Activated CD4-positive, alpha-beta T cell treated with anti-CD3 and anti-CD28 coated beads, Interleukin-2, amount 50 U/mL, for 48 hours (primary cell): ENCODE results near the gene TMEM203.
"Not testable (repeated sequence)": the region's sequence is repeated elsewhere in the genome, so short reads cannot be mapped to it uniquely, and the experiment has no call there.

Experiments
- DNase-seq, 2 experiments: peaks; one replicate each; pipeline ENCODE4 v3.0.0-alpha.2; 2020

Gene TMEM203, protein sequence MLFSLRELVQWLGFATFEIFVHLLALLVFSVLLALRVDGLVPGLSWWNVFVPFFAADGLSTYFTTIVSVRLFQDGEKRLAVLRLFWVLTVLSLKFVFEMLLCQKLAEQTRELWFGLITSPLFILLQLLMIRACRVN

DNA sequence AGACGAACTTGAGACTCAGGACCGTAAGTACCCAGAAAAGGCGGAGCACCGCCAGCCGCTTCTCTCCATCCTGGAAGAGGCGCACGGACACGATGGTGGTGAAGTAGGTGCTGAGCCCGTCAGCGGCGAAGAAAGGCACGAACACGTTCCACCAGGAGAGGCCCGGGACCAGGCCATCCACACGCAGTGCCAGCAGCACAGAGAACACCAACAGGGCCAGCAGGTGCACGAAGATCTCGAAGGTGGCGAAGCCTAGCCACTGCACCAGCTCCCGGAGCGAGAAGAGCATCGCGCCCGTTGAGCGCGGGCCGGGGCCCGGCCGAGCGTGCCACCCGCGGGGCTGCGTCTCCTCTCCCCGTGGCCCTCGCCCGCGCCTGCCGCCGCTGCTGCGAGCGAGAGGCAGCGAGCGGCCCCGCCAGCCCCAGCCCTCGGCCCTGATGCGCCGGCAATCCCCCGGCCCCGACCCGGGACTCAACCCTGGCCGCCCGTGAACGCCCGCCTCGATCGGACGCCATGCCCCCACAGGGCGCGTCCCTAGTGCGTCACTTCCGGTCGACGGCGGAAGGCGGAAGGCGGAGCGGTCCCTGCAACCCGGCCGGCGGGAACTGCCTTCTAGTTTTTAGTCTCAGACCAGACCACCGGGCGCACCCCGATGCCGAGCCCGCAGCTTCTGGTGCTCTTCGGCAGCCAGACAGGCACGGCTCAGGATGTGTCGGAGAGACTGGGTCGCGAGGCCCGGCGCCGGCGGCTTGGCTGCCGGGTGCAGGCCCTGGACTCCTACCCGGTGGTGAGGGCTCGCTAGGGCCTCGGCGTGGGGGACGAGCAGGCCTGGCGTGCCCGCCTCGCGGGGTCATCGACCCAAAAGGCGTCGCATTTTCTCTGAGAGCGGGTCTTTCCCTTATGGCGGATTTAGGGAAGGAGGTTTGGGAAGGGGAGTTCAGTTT lies at the start of gene TMEM203, which contains the start of gene NDOR1:
Gene TMEM203 (minus strand): TSS at position 523 of the 944 bp plus-strand sequence. CDS start 234 bp downstream, at position 289.
Gene NDOR1 (plus strand): TSS at position 575 of the 944 bp plus-strand sequence. CDS start 78 bp downstream, at position 653.
- DNase-seq = peak; percentile 95 to 96

DNA sequence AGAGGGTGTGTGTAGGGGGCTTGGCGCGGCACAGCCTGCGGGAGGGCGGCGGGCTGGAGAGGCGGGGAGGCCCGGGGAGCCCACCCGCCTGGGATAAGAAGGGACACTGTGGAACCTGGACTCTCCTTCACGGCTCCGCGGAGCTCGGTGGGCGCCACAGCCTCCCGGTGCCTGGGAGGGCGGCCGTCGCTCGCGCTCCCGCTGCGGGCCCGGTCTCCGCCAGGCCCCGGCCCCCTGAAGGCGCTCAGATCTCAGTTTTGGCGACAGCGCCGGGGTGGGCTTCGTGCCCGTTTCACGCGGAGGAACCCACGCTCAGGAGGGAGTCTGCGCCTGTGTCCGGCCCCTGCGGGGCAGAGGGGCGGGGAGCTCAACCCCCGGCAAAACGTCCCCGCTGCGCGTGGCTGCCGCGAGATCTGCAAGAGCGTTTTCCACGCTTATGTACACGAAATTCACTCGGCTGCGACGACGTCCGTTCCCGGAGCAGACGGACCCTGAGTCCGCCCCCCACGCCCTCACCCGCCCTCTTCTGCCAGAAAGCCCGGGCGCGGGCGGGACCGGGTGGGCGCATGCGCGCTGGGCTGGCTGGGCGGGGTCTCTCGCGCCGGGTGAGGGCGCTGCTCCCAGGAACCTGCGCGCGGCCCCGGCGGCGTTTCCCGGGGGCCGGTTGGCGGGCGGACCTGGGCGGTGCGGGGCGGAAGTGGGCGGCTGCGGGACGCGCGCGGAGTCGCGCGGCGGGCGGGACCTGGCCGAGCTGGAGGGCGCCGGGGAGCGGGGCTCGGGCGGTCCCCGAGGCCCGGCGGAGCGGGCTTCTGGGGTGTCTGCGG lies 49.4 kb upstream of the TMEM203 start, which contains the start of gene NELFB:
Gene NELFB (plus strand): TSS at position 704 of the 824 bp plus-strand sequence.
- DNase-seq = peak; percentile 96 to 97

DNA sequence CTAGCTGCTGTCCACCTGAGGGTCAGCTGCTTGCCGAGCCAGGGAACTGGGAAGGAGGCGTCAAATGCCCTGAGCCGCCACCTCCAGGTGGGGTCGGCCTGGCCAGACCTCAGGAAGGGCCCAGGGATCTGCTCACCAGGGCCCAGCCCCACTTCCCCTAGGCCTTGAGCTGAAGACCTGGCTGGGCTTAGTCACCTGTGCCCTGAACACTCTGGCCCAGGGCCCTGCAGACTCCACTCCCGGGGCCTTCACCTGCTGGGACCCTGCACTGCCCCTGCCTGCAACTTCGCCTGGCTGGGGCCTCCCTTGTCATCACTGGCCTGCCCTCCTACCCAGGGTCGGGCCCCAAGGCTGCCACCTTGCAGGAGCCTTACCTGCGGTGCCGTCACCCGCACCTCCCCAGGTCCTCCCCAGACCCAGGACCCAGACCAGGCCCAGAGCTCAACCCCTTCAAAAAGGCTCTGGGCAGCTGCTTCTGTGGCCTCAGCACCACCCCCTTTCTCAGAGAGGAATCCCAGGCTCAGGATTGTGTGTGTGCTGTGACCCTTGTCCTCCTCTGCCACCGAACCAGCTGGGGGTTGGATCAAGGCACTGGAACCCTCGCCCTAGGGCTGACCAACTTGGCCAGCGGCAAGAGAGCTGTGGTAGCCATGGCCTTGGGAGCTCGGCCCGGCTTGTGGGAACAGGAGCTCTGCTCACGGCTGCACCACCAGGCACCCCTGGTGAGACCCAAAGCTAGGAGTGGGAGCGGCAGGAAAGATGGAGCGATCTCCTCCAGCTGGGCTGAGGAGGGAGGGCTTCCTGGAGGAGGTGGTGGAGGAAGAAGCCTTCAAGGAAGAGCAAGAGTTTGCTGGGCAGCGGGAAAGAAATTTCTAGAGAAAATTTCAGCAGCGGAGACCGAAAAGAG lies 48.5 kb upstream of the TMEM203 start:
- DNase-seq = no peak

DNA sequence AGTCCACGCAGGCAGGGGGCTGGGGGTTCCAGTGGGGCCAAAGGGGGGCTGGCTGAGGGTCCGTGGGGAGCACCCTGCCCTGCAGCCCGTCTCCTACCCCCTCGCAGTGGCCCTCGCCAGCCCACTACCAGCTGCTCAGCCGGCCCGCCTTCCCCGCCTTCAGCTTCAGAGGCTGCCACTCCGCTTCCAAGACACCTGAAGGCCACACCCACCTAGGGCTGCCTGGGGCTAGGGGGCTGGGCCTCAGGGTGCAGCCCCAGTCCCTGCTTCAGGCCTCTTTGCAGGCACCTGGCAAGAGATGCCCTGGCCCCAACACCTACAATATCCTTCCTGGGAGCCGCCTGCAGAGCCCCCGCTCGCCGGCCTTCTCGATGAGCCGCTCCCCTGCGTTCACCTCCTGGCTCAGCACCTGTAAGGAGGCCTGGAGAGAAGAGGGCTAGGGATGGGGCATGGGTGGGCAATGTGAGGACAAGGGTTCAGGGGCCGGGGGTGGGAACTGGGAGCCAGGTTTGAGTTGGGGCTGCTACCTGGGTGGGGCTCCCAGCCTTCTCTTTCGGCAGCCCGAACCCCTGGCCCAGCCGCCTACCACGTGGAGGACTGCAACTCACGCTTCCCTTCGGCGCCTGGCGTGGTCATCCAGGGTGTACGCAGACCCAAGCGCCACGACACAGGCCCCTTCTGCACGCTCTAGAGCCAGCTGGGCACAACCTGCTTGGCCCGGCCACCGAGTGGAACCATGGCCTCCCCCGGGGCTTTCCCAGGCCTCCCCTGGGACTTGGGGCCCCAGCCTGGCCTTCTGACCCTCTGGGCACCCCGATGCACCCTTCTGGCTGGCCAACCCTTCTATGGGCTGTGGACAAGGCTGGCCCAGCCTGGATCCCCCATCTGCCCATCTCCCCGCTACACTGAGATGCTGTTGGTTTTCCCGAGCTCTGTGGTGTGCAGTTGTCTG lies 47.4 kb upstream of the TMEM203 start:
- no peak for DNase-seq

DNA sequence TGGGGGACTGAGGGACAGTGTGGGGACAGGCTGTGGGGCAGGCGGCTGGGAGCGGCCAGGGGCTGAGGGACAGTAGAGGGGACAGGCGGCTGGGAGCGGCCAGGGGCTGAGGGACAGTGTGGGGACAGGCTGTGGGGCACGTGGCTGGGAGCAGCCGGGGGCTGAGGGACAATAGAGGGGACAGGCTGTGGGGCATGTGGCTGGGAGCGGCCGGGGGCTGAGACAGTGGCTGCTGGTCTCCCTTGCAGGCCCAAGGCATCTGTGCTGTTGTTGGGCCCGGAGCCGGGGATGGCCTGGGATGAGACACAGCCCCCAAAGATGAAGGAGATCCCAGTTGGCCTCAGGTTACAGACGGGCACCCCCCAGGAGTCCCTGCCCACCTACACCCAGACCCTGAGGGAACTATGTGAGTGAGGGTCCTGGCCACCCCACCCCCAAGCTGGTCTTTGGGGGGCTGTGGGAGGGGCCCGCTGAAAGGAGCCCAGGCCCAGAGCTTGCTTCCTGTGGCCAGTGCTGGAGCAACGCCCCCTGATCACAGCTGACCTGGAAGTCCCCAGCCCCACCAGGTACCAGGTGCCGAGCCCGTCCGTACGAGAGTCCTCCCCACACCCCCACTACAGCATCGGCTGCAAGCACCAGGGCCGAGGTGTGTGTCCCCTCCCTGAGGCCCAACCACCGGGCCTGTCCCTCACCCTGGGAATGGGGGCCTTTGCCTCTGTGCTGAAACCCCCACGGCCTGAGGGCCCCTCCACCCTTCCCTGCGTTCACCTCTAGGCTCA lies 46.2 kb upstream of the TMEM203 start:
- no peak for DNase-seq

DNA sequence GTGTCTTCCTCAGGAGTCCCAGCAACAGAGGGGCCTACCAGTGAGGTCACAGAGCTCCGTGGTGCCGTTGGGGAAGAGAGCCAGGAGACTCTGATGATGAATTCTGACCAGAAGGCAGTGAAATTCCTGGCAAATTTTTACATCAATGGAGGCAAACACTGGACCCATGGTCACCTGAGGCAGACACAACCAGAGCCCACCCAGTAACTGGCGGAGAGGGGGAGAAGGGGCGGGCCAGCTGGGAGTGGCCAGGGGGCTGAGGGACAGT lies 45.7 kb upstream of the TMEM203 start, which contains the start of gene STPG3:
Gene STPG3 (plus strand): TSS at position 93 of the 268 bp plus-strand sequence. CDS start 1 bp downstream, at position 94.
- DNase-seq = no peak

DNA sequence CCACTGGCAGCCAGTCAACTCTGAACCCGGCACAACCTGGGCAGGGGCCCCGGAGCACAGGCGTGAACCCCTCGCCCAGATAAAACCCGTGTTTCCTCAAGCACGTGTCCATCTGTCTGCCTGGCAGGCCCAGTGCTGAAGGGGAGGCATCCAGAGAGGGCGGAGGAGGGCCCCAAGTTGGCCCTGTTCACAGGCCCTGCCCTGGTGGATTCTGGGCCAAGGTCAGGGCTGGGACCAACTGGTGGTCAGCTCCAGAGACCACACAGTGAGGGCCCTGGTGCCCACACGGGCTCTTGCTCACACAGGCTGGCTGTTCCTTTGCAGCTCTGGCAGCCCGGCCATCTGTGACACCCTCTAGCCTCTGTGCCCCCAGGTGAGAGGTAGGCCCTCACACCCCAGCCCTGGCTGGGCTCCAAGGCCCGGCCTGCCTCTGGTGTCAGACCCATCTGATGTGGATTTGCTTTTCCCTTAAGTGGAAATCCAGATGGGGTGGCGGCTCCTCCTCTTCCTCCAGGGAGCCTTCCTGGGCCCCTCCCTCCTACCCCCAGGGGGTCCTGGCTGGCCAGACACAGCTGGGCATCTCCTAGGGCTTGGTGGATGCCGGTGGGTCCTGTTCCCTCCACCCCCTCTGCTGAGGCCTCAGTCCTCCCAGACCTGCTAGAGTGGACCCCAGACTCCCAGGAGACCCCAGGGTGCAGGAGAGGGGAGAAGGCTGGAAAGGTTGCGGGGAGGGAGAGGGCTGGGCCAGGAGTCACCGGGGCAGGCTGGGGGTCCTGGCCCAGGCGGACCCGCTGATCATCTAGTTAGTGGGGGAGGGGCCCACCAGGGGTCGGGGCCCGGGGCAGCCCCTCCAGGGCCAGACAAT lies 45.1 kb upstream of the TMEM203 start:
- no peak for DNase-seq

DNA sequence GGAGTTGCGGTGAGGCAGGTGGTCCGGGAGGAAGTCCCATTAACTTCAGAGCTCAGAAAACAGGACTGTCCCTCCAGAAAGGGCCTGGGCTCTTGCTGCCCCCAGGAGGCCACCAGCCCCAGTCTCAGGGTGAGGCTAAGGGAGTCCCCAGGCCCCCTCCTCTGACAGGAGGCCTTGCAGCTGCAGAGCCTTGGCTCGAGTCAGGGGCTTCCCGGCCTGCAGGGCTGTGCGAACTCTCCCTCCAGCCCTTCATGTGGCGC lies 42.4 kb upstream of the TMEM203 start:
- no peak for DNase-seq

DNA sequence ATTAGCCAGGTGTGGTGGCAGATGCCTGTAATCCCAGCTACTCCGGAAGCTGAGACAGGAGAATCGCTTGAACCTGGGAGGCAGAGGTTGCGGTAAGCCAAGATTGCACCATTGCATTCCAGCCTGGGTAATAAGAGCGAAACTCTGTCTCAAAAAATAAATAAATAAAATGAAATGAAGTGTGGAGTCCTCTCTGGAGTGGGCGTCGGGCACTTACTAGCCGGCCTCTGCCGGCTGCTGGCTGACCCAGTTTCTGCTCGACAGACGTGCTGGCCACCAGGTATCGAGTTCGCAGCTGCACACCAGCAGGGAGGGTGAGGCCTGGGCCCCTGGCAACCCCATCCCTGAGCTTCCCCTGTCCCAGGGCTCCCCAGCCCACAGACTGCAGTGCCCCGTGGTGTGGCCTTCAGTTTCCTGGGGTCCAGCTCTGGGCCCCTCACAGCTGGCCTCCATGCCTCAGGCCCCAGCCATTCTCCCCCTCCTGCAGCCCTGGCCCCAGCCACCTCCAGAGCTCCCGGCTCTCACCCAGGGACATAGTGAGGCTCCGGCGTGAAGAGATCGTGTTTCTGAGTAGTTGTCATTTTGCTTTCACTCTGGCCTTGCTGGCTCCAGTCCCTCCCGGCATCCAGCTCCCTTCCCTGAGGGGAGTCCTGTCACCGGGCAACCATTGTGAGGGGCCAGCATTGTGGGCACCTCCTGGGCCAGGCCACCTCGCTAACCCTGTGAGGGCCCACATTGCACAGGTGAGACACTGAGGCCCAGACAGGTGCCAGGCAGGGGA lies 41.9 kb upstream of the TMEM203 start:
- no peak for DNase-seq

DNA sequence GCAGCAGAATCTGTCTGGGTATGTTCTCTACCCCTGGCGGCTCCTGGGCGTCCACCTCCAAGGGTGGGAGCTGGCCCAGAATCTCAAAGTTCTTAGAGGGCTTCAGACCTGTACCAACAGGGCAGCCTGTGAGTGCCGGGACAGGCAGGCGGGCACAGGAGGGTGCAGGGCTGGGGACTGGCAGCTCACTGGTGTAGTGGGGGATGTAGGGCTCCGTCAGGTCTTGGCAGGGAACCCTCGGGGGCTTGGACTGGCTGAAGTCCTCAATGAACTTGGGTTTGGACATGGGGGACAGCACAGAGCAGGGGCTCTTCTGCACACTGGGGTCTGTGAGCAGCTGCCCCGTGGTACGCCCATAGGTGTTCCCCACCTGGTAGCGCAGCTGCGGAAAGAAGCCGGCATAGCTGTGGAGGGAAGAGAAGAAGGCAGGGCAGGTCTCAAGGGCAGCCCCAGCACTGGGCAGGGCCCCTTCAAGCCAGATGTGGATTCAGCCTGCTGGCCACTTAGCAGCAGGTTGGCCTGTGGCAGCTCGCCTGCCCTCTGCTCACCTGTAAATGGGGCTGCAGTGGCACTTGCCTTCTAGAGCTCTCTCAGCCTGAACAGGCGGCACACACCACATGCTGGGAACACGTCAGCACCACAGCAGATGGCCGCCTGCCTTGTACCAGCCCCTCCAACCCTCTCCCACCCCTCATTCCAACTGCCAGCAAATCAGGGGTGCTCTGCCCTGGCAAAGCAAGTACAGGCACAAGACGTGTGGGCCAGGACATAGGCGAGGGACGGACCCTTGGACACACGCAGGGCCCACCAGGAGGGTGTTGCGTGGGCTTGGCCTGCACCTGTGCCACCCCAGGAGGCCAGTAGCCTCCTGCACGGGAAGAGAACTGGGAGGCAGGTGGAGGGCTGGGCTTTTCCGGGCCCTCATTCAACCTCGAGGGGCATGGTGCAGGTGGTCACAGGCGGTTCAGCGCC lies 40.3 kb upstream of the TMEM203 start:
- no peak for DNase-seq

DNA sequence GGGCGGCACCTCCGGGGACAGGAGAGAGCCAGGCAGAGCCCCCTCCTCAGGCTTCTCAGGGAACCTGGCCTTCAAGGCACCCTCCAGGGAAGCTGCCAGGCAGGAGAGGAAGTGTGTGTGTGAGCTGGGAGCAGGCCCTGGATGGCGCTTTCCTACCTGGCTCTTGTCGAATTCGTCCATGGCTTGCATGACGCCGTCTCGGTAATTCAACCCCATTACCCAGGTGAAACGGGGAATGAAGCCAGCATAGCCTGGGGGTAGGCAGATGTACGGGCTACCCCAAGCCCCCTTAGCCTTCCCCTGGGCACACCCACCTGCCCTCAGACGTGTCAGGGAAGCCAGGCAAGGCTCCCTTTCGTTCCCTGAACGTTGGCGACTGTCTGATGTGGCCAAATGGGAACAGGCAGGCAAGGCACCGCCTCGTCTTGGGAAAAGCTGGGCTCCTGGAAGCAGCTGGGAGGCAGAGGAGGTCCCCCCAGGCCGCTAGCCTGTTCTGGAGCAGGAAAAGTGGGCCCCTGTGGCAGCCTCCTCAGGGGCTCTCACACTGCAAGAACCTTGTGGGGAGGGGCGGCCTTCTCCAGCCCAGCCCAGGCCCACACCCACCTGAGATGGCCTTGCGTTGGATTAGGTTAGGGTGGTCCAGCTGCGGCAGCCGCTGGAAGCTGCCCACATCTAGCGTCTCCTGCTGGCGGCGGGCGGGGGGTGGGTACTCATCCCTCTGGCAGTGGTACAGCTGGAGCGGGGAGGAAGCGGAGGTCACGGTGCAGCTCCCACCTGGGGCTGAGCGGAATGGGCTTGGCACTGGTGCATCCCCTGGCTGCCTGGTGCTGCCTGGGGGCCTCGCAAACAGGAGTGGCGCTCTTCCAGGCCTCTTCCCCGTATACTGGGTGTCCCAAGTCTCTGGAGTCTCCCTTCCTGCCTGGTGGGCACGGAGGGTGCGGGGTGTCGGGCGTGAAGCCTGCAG lies 39.3 kb upstream of the TMEM203 start:
- DNase-seq = no peak

DNA sequence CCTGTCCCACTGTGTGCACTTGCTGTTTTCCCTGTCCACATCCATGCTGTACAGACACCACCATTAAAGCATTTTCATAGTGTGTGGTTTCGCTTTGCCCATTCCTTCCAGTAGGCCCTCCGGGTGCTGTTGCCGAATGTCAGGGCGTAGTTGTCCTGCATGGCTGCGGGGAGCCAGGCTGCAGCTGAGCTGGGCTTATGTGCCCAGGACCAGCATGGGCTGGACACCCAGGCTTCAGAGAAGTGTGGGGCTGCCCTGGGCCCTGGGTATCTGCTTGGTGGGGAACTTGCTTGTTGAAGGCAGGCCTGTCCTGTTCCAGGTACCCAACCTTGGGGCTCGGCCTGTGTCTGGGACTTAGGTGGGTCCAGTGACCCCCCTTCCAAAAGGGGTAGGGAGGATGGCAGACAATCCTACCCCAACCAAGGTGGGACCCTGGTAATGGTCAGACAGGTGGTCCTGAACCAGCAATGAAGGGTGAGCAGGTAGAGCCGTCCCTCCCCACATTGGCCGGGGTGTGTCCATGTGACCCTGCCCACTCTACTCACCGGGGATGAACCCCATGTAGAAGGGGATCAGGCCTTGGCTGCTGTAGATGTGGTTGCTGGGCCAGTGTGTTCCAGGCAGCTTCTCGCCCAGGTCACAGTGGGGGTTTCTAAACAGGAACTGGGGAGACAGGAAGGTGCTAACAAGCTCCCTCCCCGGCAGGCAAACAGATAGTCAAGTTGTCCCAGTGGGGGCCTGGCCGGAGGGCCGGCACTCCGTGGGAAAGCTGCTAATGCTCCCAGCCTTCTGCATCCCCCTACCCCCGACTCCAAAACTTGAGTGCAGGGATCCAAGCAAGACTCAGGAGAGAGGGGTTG lies 38.4 kb upstream of the TMEM203 start:
- peak in 1 of 2 experiments; percentile 43 for DNase-seq

DNA sequence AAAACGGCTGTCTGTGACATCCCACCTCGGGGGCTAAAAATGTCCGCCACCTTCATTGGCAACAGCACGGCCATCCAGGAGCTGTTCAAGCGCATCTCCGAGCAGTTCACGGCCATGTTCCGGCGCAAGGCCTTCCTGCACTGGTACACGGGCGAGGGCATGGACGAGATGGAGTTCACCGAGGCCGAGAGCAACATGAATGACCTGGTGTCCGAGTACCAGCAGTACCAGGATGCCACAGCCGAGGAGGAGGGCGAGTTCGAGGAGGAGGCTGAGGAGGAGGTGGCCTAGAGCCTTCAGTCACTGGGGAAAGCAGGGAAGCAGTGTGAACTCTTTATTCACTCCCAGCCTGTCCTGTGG lies 37.8 kb upstream of the TMEM203 start:
- DNase-seq = not testable (repeated sequence)

DNA sequence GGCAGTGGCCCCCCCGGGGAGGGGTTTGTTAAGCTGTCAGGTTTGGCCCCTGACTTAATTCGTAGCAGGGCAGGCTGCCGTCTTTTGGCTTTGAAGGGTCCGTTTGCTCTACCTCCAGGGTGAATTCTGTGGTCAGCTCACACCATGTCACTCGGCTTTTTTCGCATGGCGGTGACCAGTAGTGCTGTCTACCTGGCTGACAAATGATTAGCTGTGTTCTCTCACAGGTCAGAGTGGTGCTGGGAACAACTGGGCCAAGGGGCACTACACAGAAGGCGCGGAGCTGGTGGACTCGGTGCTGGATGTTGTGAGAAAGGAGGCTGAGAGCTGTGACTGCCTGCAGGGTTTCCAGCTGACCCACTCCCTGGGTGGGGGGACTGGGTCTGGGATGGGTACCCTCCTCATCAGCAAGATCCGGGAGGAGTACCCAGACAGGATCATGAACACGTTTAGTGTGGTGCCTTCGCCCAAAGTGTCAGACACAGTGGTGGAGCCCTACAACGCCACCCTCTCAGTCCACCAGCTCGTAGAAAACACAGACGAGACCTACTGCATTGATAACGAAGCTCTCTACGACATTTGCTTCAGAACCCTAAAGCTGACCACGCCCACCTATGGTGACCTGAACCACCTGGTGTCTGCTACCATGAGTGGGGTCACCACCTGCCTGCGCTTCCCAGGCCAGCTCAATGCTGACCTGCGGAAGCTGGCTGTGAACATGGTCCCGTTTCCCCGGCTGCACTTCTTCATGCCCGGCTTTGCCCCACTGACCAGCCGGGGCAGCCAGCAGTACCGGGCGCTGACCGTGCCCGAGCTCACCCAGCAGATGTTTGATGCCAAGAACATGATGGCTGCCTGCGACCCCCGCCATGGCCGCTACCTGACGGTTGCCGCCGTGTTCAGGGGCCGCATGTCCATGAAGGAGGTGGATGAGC lies 37.1 kb upstream of the TMEM203 start:
- no peak for DNase-seq
